Measurements from ENCODE around the gene PIK3CA.
"Not testable (repeated sequence)": the region's sequence is repeated elsewhere in the genome, so short reads cannot be mapped to it uniquely, and the experiment has no call there.

PIK3CA gene

GRCh38 chr3:179147873-179148615 is at the start of gene PIK3CA:
TSS of gene PIK3CA (plus strand) at chr3:179148357. CDS start at chr3:179198826, 50,469 bp downstream.
- DNase-seq, result peak; percentile 97

GRCh38 chr3:179098388-179099077 is 49.6 kb upstream of the PIK3CA start:
- DNase-seq, result no peak

GRCh38 chr3:179100652-179101051 is 47.5 kb upstream of the PIK3CA start:
- DNase-seq, result no peak

GRCh38 chr3:179105881-179106280 is 42.3 kb upstream of the PIK3CA start:
- DNase-seq, result no peak

DNA sequence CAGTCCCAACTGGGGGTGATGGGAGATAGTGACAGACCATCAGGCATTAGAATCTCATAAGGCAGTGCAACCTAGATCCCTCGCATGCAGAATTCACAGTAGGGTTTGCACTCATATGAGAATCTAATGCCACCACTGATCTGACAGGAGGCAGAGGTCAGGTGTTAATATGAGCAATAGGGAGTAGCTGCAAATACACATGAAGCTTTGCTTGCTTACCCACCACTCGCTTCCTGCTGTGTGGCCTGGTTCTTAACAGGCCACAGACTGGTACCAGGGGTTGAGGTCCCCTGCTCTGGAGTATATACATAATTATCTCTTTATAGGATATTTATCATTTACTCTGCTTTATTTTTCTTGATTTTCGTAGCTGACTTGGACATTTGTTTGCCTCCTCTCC is 40.5 kb upstream of the PIK3CA start:
- DNase-seq, result no peak

GRCh38 chr3:179108086-179108485 is 40.1 kb upstream of the PIK3CA start:
- no peak for DNase-seq

DNA sequence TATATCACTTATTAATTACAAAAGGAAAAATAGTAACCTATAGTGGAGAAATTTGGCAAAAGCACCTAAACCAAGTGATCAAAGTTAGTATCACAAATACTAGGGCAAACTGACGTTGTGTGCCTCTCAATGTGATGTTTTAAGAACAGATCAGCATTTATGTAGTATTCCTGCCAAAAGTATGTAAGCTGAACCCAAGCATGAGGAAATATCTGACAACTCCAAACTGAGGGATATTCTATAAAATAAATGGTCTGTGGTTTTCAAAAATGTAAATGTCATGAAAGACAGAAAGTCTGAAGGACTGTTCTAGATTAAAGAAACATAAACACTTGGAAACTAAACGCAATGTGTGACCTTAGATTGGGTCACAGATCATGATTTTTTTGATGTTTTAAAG is 34.3 kb upstream of the PIK3CA start:
- DNase-seq, result no peak

- DNase-seq, result not testable (repeated sequence)
Observed at GRCh38 chr3:179115444-179115843, 32.7 kb upstream of the PIK3CA start.

DNA sequence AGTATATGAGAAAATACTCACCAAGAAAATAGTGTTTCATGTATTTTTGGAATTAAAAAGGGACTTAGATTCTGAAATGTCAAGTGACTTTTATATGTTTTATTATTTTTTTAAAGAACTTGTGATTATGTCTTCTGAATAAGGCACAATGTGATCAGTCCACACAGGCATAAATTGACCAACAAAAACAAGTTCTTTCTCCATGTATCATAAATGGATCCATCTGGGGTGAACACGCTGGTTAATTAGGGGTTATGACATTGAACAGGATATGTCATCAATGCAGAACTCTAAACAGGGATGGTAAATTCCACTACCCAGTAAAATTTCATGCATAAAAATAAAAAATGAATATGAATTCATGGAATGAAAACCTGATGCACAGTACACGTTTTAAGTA is 31.3 kb upstream of the PIK3CA start:
- DNase-seq, result no peak

- DNase-seq, result not testable (repeated sequence)
Observed at GRCh38 chr3:179132191-179132890, 15.8 kb upstream of the PIK3CA start.

DNA sequence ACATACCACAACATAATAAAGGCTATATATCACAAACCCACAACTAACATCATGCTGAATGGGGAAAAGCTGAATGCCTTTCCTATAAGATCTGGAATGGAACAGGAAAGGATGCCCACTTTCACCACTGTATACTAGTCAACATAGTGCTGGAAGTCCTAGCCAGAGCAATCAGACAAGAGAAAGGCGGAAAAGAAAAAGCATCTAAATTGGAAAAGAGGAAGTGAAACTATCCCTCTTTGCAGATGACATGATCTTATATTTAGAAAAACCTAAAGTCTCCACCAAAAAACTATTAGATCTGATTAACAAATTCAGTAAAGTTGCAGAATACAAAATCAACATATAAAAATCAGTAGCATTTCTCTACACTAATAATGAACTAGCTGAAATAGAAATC is 14.6 kb upstream of the PIK3CA start:
- DNase-seq, result no peak

GRCh38 chr3:179136195-179136594 is 12.0 kb upstream of the PIK3CA start:
- no peak for DNase-seq

GRCh38 chr3:179141890-179142289 is 6.3 kb upstream of the PIK3CA start:
- no peak for DNase-seq

- DNase-seq, result peak; percentile 64
Observed at GRCh38 chr3:179146911-179147513, 1.1 kb upstream of the PIK3CA start.

DNA sequence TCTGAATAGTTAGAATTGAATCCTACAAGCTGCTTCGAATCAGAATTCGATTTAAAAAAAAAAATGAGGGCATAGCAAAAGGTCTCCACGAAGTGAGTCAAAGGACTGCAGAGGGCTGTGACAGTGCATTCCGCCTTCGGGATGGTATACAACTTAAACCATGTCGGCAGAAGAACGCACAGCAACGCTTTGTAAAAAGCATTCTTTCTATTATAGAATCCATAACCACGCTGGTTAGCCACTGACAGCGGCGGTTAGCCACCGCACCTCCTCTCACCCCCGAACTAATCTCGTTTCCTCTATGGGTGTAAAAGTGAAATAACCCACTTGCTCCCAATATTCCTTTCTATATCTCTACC is 664 bp upstream of the PIK3CA start:
- DNase-seq, result no peak

DNA sequence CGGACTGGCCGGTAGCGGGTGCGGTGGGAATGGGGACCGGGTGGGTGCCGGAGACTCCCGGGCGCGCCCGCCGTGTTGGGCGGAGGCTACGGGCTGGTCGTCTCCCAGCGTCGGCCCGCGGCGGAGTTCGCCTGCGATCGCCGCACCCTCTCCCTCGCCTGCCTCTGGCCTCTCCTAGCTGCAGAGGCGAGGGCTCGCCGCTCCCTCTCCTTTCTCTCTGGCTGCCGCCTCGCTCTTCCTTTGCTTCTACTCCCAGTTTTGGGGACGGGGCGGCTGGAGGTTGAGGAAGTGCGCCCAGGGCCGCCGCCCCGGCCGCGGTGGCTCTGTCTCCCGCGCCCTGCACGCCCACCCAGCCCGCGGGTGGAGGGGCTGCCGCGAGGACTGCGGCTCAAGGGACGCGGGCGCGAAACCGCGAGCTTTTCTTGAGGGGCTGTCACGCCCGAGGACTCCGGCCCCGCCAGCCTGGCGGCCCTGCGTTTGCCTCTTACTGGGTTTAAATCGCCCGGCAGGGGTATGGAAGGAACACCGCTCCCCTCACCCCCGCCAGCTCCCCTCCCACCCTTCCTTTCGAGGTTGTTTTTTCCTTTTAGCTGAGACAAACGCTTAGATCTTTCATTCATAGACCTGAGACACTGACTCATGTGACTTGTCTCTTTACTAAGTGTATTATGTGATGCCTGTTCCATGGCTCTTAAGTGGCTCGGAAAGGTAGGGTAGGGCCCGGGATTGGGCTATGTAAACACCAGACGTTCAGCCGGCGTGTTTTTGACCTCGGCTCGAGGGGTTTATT is 654 bp downstream of the PIK3CA start:
- DNase-seq, result peak; percentile 51

- peak; percentile 51 for DNase-seq
Observed at GRCh38 chr3:179149406-179149867, 1.3 kb downstream of the PIK3CA start.

GRCh38 chr3:179149951-179150350 is 1.8 kb downstream of the PIK3CA start:
- DNase-seq, result no peak

GRCh38 chr3:179150610-179151009 is 2.5 kb downstream of the PIK3CA start:
- no peak for DNase-seq

DNA sequence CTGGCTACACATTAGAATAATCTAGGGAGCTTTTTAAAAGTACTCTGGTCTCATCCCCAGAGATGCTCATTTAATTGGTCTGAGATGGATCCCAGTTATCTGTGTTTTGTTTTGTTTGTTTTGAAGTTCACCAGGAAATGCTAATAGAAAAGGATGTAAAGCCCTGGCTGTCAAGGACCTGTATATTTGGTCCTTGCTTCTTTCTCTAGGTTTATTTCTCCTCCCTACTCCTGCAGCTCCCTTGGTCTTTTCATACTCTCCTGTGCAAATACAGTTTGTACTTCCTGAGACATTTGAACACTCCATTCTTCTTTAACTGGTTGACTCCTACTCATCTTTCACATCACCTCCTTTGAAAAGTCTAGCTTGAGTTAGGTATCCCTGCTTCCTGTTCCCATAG is 3.3 kb downstream of the PIK3CA start:
- DNase-seq, result no peak

DNA sequence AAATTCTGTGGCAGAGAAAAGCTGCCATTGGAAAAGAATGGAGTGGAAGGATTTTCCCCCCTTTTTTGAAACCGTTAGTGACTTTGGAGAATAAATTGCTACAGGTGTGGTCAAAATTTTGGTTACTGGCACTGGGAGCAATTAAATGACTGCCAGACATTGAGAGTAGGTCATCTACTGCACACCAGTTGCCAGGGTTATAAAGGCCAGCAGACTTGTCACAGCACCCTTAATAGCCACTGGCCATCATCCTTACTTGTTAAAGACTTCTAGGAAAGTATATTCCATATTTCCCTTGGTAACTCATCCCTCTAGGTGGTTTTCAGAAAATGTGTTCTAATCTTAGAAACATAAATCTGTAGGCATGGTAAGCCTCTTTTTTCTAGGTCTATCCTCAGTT is 8.0 kb downstream of the PIK3CA start:
- no peak for DNase-seq

DNA sequence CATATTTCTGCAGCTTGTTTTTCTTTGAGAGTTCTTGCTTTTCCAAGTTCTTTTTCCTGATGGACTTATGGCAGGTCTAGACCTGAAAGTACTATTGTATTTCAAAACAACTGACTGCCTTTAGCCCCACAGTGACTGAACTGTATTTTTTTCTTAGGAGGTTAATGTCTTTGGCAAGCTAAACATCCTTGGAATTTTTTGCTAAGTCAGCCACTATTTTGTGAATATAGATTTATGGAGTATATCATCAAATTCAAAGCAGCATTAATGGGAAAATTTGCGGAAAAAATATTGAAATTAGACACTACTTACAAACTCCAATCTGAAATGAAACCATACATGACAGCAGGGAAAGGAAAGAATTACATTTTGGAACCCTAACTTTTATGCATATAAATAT is 8.6 kb downstream of the PIK3CA start:
- DNase-seq, result no peak
